ENCODE measurements around the gene CHAF1A.

DNA sequence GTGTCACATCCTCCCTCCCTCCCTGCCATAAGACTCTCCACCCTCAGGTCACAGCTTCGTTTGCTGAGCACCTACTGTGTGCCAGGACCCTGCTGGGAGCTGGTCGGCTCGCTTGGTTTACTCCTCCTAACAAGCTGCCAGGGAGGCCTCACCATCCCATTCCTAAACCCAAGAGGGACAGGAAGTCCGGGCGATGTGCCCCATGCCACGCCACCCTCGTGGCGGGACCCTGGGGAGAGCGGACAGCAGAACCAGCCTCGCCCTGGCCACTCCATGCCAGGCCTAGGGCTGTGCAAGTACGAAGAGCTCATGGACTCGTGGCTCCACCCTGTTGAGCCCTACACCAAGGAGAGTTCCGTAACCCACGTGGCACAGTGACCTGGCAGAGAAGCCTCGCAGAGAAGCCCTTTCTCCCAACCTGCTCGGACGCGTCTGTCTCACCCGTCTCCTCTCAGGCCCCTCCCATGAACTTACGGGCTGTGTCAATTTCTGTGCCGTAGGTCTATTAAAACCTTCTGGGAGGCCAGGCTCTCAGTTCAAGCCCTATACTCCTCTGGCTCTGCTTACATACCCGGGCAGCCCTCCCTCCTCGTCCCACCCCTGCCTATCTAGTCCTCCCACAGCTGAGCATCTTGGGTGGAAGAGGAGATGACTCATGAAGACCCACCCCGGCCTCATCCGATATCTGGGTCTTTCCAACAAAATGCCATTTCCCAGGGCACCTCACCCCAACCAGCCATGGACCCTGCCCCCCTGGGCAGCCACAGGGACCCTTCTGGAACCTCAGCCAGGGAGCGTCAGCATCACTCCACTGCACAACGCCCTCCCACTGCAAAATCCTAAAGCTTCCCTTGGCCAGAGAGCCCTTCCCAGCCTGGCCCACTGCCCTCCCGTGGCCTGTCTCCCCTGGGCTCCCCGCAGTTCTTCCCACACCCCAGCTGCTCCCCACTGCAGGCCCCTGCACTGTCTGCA is 52.6 kb downstream of the CHAF1A start:
- TF ChIP-seq, protein P1, sequence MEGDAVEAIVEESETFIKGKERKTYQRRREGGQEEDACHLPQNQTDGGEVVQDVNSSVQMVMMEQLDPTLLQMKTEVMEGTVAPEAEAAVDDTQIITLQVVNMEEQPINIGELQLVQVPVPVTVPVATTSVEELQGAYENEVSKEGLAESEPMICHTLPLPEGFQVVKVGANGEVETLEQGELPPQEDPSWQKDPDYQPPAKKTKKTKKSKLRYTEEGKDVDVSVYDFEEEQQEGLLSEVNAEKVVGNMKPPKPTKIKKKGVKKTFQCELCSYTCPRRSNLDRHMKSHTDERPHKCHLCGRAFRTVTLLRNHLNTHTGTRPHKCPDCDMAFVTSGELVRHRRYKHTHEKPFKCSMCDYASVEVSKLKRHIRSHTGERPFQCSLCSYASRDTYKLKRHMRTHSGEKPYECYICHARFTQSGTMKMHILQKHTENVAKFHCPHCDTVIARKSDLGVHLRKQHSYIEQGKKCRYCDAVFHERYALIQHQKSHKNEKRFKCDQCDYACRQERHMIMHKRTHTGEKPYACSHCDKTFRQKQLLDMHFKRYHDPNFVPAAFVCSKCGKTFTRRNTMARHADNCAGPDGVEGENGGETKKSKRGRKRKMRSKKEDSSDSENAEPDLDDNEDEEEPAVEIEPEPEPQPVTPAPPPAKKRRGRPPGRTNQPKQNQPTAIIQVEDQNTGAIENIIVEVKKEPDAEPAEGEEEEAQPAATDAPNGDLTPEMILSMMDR (IDR thresholded peaks at IDR 0.05) = no peak
- peak; percentile 20 to 80 for TF ChIP-seq POLR2A (IDR thresholded peaks at IDR 0.05)
